ENCODE measurements around the gene PCDHA13. TPM values are rescaled to one million over a fixed set of nuclear protein-coding genes. Genes with fewer than 3 reads are reported as not detected.
"Not testable (repeated sequence)": the region's sequence is repeated elsewhere in the genome, so short reads cannot be mapped to it uniquely, and the experiment has no call there.

PCDHA13 gene
- total and polyA plus RNA-seq, 5 donors: 0.05 to 0.09 TPM; not detected in 3

GRCh38 chr5:140876541-140877261, 5.2 kb upstream of the PCDHA13 start:
- ATAC-seq; H3K27ac ChIP-seq (ENCODE audit: low read length); H3K4me1 ChIP-seq (ENCODE audit: control insufficient read depth, insufficient read depth, low read length); H3K4me3 ChIP-seq (ENCODE audit: low read length); H3K27me3 ChIP-seq (ENCODE audit: control insufficient read depth, insufficient read depth); H3K9me3 ChIP-seq (ENCODE audit: control insufficient read depth, low read length); intact Hi-C loops (cut with DNase I): not testable (repeated sequence)
- WGBS: 30% methylated on average over 80 of the region's 80 CpGs
- peak in 1 of 3 donors; percentile 39 for DNase-seq

- DNase-seq (no peak), ATAC-seq (no peak)
- no peak overlapping the region for H3K4me3 ChIP-seq (ENCODE audit: low read length)
- intact Hi-C loops (cut with DNase I): no loop called here
- no peak overlapping the region for H3K27ac ChIP-seq (ENCODE audit: low read length)
- no peaks in the 10 kb centered on the region for H3K27me3 ChIP-seq (ENCODE audit: control insufficient read depth, insufficient read depth)
- no peaks in the 10 kb centered on the region for H3K4me1 ChIP-seq (ENCODE audit: control insufficient read depth, insufficient read depth, low read length)
- WGBS: 34% methylated on average over 37 of the region's 37 CpGs
- H3K9me3 ChIP-seq (ENCODE audit: control insufficient read depth, low read length): no peaks in the 10 kb centered on the region
Measured at GRCh38 chr5:140877262-140877581, 4.7 kb upstream of the PCDHA13 start.

- intact Hi-C loops (cut with DNase I): loop anchor here in 1 of 4 donors (10.0 kb wide), 1 partner anchor 162 kb away; no protein-coding TSS in a partner anchor
- Histone ChIP-seq H3K27me3 (ENCODE audit: control insufficient read depth, insufficient read depth) (no peaks in the 10 kb centered on the region), H3K4me1 (ENCODE audit: control insufficient read depth, insufficient read depth, low read length) (no peaks in the 10 kb centered on the region), H3K4me3 (ENCODE audit: low read length) (no peak overlapping the region), H3K9me3 (ENCODE audit: control insufficient read depth, low read length) (no peaks in the 10 kb centered on the region), H3K27ac (ENCODE audit: low read length) (no peak overlapping the region)
- no peak for DNase-seq
- 13% methylated on average over 12 of the region's 12 CpGs for WGBS
- no peak for ATAC-seq
Measured at GRCh38 chr5:140882591-140882899, 621 bp downstream of the PCDHA13 start.

- Histone ChIP-seq H3K4me3 (ENCODE audit: low read length) (no peak overlapping the region), H3K4me1 (ENCODE audit: control insufficient read depth, insufficient read depth, low read length) (no peaks in the 10 kb centered on the region), H3K9me3 (ENCODE audit: control insufficient read depth, low read length) (no peaks in the 10 kb centered on the region), H3K27ac (ENCODE audit: low read length) (no peak overlapping the region), H3K27me3 (ENCODE audit: control insufficient read depth, insufficient read depth) (no peaks in the 10 kb centered on the region)
- intact Hi-C loops (cut with DNase I): loop anchor here in 1 of 4 donors (10.0 kb wide), 1 partner anchor 161 kb away; no protein-coding TSS in a partner anchor
- DNase-seq (no peak), ATAC-seq (no peak)
- 37% methylated on average over 41 of the region's 41 CpGs for WGBS
Measured at GRCh38 chr5:140883373-140883772, 1.4 kb downstream of the PCDHA13 start.

GRCh38 chr5:140883927-140884697, 2.2 kb downstream of the PCDHA13 start:
- peak in 1 of 3 donors; percentile 24 for DNase-seq
- H3K4me3 ChIP-seq (ENCODE audit: low read length): no peak overlapping the region
- no peak overlapping the region for H3K27ac ChIP-seq (ENCODE audit: low read length)
- WGBS: 34% methylated on average over 79 of the region's 79 CpGs
- H3K9me3 ChIP-seq (ENCODE audit: control insufficient read depth, low read length): no peaks in the 10 kb centered on the region
- no peak for ATAC-seq
- intact Hi-C loops (cut with DNase I): loop anchor here in 1 of 4 donors (10.0 kb wide), 1 partner anchor 161 kb away; no protein-coding TSS in a partner anchor
- no peaks in the 10 kb centered on the region for H3K27me3 ChIP-seq (ENCODE audit: control insufficient read depth, insufficient read depth)
- no peaks in the 10 kb centered on the region for H3K4me1 ChIP-seq (ENCODE audit: control insufficient read depth, insufficient read depth, low read length)

GRCh38 chr5:140916325-140916724, 34.4 kb downstream of the PCDHA13 start:
- Histone ChIP-seq H3K4me3 (ENCODE audit: low read length) (no peak overlapping the region), H3K27me3 (ENCODE audit: control insufficient read depth, insufficient read depth) (no peaks in the 10 kb centered on the region), H3K27ac (ENCODE audit: low read length) (no peak overlapping the region), H3K9me3 (ENCODE audit: control insufficient read depth, low read length) (no peaks in the 10 kb centered on the region), H3K4me1 (ENCODE audit: control insufficient read depth, insufficient read depth, low read length) (no peaks in the 10 kb centered on the region)
- WGBS: 66% methylated on average over 1 of the region's 1 CpG
- ATAC-seq: no peak
- intact Hi-C loops (cut with DNase I): no loop called here
- DNase-seq: no peak

- ATAC-seq: no peak
- H3K4me1 ChIP-seq (ENCODE audit: control insufficient read depth, insufficient read depth, low read length): peaks cover 5% of the 10 kb centered on the region
- 55% methylated on average over 4 of the region's 4 CpGs for WGBS
- no peaks in the 10 kb centered on the region for H3K27me3 ChIP-seq (ENCODE audit: control insufficient read depth, insufficient read depth)
- H3K27ac ChIP-seq (ENCODE audit: low read length): no peak overlapping the region
- H3K9me3 ChIP-seq (ENCODE audit: control insufficient read depth, low read length): no peaks in the 10 kb centered on the region
- H3K4me3 ChIP-seq (ENCODE audit: low read length): no peak overlapping the region
- no peak for DNase-seq
- intact Hi-C loops (cut with DNase I): no loop called here
Measured at GRCh38 chr5:140923601-140924000, 41.7 kb downstream of the PCDHA13 start.

GRCh38 chr5:140925806-140926442, 44.0 kb downstream of the PCDHA13 start, which contains the start of gene PCDHAC1:
PCDHAC1 (plus strand) TSS chr5:140926299; CDS start chr5:140926893, 594 bp downstream.
- Histone ChIP-seq H3K4me3 (ENCODE audit: low read length) (peak within 1 kb of the TSS; percentile 51), H3K4me1 (ENCODE audit: control insufficient read depth, insufficient read depth, low read length) (peaks cover 5% of the 10 kb centered on the region), H3K27ac (ENCODE audit: low read length) (no peak within 1 kb of the TSS), H3K9me3 (ENCODE audit: control insufficient read depth, low read length) (no peaks in the 10 kb centered on the region), H3K27me3 (ENCODE audit: control insufficient read depth, insufficient read depth) (no peaks in the 10 kb centered on the region)
- WGBS: 3% methylated on average over 41 of the region's 41 CpGs
- ATAC-seq (peak; percentile 75 to 91), DNase-seq (peak in 1 of 3 donors; percentile 58)
- intact Hi-C loops (cut with DNase I): no loop called here

GRCh38 chr5:140926443-140927227, 44.7 kb downstream of the PCDHA13 start:
- no peaks in the 10 kb centered on the region for H3K9me3 ChIP-seq (ENCODE audit: control insufficient read depth, low read length)
- H3K4me3 ChIP-seq (ENCODE audit: low read length): peak overlapping the region; percentile 51
- H3K27ac ChIP-seq (ENCODE audit: low read length): no peak overlapping the region
- ATAC-seq (peak; percentile 93 to 97), DNase-seq (peak; percentile 83 to 91 (median 87))
- intact Hi-C loops (cut with DNase I): no loop called here
- H3K4me1 ChIP-seq (ENCODE audit: control insufficient read depth, insufficient read depth, low read length): peaks cover 5% of the 10 kb centered on the region
- 2% methylated on average over 74 of the region's 74 CpGs for WGBS
- H3K27me3 ChIP-seq (ENCODE audit: control insufficient read depth, insufficient read depth): no peaks in the 10 kb centered on the region

GRCh38 chr5:140927228-140927573, 45.3 kb downstream of the PCDHA13 start:
- intact Hi-C loops (cut with DNase I): no loop called here
- Histone ChIP-seq H3K4me1 (ENCODE audit: control insufficient read depth, insufficient read depth, low read length) (peaks cover 5% of the 10 kb centered on the region), H3K4me3 (ENCODE audit: low read length) (peak overlapping the region; percentile 51), H3K27ac (ENCODE audit: low read length) (no peak overlapping the region), H3K27me3 (ENCODE audit: control insufficient read depth, insufficient read depth) (no peaks in the 10 kb centered on the region), H3K9me3 (ENCODE audit: control insufficient read depth, low read length) (no peaks in the 10 kb centered on the region)
- WGBS: 7% methylated on average over 26 of the region's 26 CpGs
- DNase-seq: peak in 2 of 3 donors; percentile 42 to 46
- peak; percentile 16 to 26 for ATAC-seq
